OCI-LY3 (cell line): Measurements from ENCODE around the gene EPB41L4A.

Experiments
- H2AFZ ChIP-seq: fragments of 200-600, 300-600 bp; shearing (Covaris generic); 2 replicates; pipeline ENCODE4 v1.6.0; 2014; ENCODE audit warnings: antibody characterized with exemption, low read depth, low read length
- H3K27ac ChIP-seq: fragments of 200-600, 300-600 bp; sonication (generic); 2 replicates; pipeline ENCODE4 v1.5.1; 2014; ENCODE audit warnings: mild to moderate bottlenecking, low read length, moderate library complexity, mixed read lengths
- H3K27me3 ChIP-seq: fragments of 200-600, 300-600 bp; sonication (generic); 2 replicates; pipeline ENCODE4 v1.6.1; 2014; ENCODE audit warnings: low read depth, low read length, mixed read lengths
- H3K36me3 ChIP-seq: fragments of 200-600, 300-600 bp; sonication (generic); replicated peaks from 2 replicates; pipeline ENCODE3; 2014; ENCODE audit warnings: low read depth, low read length, mixed read lengths
- H3K4me1 ChIP-seq: fragments of 300-600, 200-600 bp; sonication (generic); 2 replicates; pipeline ENCODE4 v1.6.1; 2014; ENCODE audit warnings: low read length, mixed read lengths
- H3K4me2 ChIP-seq: fragments of 200-600, 300-600 bp; sonication (generic); 2 replicates; pipeline ENCODE4 v1.6.1; 2014; ENCODE audit warnings: low read length, mixed read lengths
- H3K4me3 ChIP-seq: fragments of 300-600, 200-600 bp; sonication (generic); 2 replicates; pipeline ENCODE4 v1.5.1; 2014; ENCODE audit warnings: antibody characterized with exemption, mild to moderate bottlenecking, low read length, moderate library complexity
- H3K79me2 ChIP-seq: fragments of 300-600, 200-600 bp; shearing (Covaris generic); 2 replicates; pipeline ENCODE4 v1.6.1; 2014; ENCODE audit warnings: mild to moderate bottlenecking, low read length, mixed read lengths
- H3K9ac ChIP-seq: fragments of 300-600, 200-600 bp; shearing (Covaris generic); 2 replicates; pipeline ENCODE4 v1.6.0; 2014; ENCODE audit warnings: mild to moderate bottlenecking, low read length, moderate library complexity
- H3K9me3 ChIP-seq: fragments of 200-600, 300-600 bp; shearing (Covaris generic); 2 replicates; pipeline ENCODE4 v1.6.1; 2014; ENCODE audit warnings: low read length, mixed read lengths; ENCODE audit not compliant: insufficient read depth
- H4K20me1 ChIP-seq: fragments of 200-600, 300-600 bp; sonication (generic); 2 replicates; pipeline ENCODE4 v1.6.1; 2016; ENCODE audit warnings: low read length, mixed read lengths; ENCODE audit not compliant: insufficient read depth
- CTCF ChIP-seq: fragments of 200-600, 300-600 bp; sonication (generic); IDR thresholded peaks from 2 replicates; pipeline ENCODE4 v1.5.1; 2014; ENCODE audit warnings: antibody characterized with exemption, low read length, low read depth
- EZH2phosphoT487 ChIP-seq: fragments of 200-600 bp; shearing (Covaris generic); IDR thresholded peaks from 2 replicates; pipeline ENCODE4 v1.6.1; 2018; ENCODE audit warnings: antibody characterized with exemption, mixed run types, low read depth

Gene EPB41L4A

DNA sequence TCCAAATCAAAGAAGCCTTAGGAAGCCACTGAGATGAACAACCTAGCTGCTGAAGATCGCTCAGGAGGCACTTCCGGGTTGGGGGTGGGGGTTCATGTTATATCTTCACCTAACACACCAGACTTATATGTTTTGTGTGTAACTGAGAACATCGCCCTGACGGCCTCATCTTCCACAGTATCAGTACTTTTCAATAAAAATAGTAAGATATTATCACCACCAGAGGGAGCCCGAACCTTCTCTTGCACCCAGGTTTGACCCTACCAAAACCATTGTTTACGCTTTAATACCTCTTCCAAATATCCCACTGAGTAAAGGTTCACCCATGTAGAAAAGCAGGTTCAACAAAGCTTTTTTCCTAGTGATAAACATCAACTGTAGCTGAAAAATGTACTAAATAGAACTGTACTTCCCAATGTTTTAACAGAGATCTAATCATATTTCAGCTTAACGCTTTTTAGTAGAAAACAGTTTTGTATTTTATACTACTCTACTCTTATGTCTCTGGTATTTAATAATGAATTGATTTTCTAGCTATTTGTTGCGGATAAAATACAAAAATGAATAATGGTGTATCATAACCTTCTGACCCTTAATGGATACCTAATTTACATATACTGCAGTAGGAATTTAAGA lies 244.0 kb downstream of the EPB41L4A start:
- H3K27ac ChIP-seq, result no peak overlapping the region
- H3K9ac ChIP-seq, result peak overlapping the region; percentile 47
- H2AFZ ChIP-seq, result peak overlapping the region; percentile 81
- no peaks in the 10 kb centered on the region for H3K36me3 ChIP-seq
- no peaks in the 10 kb centered on the region for H3K9me3 ChIP-seq
- peaks cover 4% of the 10 kb centered on the region; the same call in 1 of the 2 replicates for H3K4me1 ChIP-seq
- TF ChIP-seq CTCF (peak; percentile 70), EZH2phosphoT487 (no peak)
- H3K4me3 ChIP-seq, result peak overlapping the region; percentile 64
- H4K20me1 ChIP-seq, result no peaks in the 10 kb centered on the region
- peak overlapping the region; percentile 70 for H3K4me2 ChIP-seq
- no peaks in the 10 kb centered on the region for H3K27me3 ChIP-seq
- no peaks in the 10 kb centered on the region for H3K79me2 ChIP-seq

DNA sequence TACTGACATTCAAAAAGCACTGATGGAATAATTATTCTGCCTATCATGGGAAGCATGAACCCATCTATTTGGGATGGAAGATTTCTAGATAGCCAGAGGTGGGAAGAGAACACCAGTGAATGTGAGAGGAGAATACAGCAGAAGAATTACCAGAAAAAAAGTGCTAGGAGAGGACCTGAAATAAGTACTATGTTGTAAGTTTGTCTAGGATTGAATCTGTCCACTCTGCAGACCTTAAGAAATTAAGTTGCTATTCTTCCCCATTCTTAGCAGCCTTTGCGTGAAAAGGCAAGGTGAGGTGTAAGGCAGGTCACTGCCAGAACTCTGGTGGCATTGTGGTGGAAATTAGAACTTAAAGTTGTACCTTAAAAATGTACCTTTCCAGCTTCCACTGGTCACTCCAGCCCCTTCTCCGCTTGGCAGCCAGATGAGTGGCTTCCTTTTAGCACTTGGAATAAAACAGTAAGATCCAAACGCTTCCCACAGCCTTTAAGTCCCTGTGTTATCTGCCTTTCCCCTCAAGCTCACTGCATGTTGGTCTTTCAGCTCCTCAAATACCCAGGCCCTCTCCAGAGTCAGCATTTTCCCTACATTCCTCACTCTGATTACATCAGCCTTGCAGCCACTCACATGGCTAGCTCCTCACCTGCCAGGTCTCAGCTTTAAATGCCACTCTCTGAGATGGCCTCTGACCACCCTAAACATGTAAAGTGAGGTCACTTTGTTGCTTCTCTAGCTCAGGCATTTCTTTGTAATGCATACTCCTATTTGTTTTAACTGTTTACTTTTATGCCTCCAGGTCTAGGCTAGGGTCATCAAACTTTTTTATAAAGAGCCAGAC lies 253.0 kb downstream of the EPB41L4A start:
- H3K9ac ChIP-seq, result no peak overlapping the region
- no peak overlapping the region for H3K27ac ChIP-seq
- peaks cover 35% of the 10 kb centered on the region for H3K36me3 ChIP-seq

DNA sequence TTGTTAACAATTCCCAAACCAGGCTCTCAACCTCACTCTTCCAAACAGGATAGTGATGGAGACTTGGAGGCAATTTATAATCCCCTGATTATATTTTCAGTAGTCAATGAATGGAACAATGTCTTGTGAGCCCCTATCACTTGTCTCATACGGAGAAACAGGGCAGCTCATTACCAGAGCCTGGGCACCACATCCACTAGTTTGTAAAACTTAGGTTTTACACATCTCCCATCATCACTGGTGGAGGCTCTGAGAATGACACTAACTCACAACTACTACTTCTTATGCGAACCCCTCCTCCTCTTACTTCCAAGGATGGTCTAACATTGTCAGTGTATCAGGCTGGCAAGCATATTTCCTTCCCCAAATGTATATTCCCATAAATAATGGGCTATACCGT lies 253.7 kb downstream of the EPB41L4A start:
- Histone ChIP-seq H3K27me3 (no peaks in the 10 kb centered on the region), H3K4me3 (no peak overlapping the region), H3K27ac (no peak overlapping the region), H3K79me2 (peaks cover 21% of the 10 kb centered on the region), H3K9me3 (no peaks in the 10 kb centered on the region), H3K4me2 (no peak overlapping the region), H3K9ac (no peak overlapping the region), H2AFZ (no peak overlapping the region), H3K4me1 (peaks cover 7% of the 10 kb centered on the region), H4K20me1 (peaks cover 10% of the 10 kb centered on the region; the same call in 1 of the 2 replicates), H3K36me3 (peaks cover 36% of the 10 kb centered on the region)
- TF ChIP-seq CTCF, result no peak
- TF ChIP-seq EZH2phosphoT487, result no peak

More for the DNA sequence above, 253.0 kb downstream of the EPB41L4A start:
- no peak overlapping the region for H3K4me2 ChIP-seq
- H3K27me3 ChIP-seq, result no peaks in the 10 kb centered on the region
- H2AFZ ChIP-seq, result no peak overlapping the region
- TF ChIP-seq EZH2phosphoT487 (no peak), CTCF (no peak)
- peaks cover 16% of the 10 kb centered on the region for H3K79me2 ChIP-seq
- no peak overlapping the region for H3K4me3 ChIP-seq
- H3K4me1 ChIP-seq, result peaks cover 7% of the 10 kb centered on the region
- H3K9me3 ChIP-seq, result no peaks in the 10 kb centered on the region
- H4K20me1 ChIP-seq, result peaks cover 10% of the 10 kb centered on the region; the same call in 1 of the 2 replicates

GRCh38 chr5:112163435-112163834 lies 255.6 kb downstream of the EPB41L4A start:
- TF ChIP-seq CTCF, result no peak
- H3K4me2 ChIP-seq, result no peak overlapping the region

More at GRCh38 chr5:112163435-112163834, 255.6 kb downstream of the EPB41L4A start:
- H4K20me1 ChIP-seq, result peaks cover 10% of the 10 kb centered on the region; the same call in 1 of the 2 replicates
- no peak overlapping the region for H3K27ac ChIP-seq
- no peaks in the 10 kb centered on the region for H3K27me3 ChIP-seq
- H3K36me3 ChIP-seq, result peaks cover 36% of the 10 kb centered on the region
- H3K9ac ChIP-seq, result no peak overlapping the region
- no peak overlapping the region for H3K4me3 ChIP-seq
- H3K4me1 ChIP-seq, result peaks cover 10% of the 10 kb centered on the region
- no peak overlapping the region for H2AFZ ChIP-seq
- peaks cover 21% of the 10 kb centered on the region for H3K79me2 ChIP-seq
- no peaks in the 10 kb centered on the region for H3K9me3 ChIP-seq
